ENCODE results near the gene CREBBP.
"Not testable (repeated sequence)": the region's sequence is repeated elsewhere in the genome, so short reads cannot be mapped to it uniquely, and the experiment has no call there.

CREBBP gene

DNA sequence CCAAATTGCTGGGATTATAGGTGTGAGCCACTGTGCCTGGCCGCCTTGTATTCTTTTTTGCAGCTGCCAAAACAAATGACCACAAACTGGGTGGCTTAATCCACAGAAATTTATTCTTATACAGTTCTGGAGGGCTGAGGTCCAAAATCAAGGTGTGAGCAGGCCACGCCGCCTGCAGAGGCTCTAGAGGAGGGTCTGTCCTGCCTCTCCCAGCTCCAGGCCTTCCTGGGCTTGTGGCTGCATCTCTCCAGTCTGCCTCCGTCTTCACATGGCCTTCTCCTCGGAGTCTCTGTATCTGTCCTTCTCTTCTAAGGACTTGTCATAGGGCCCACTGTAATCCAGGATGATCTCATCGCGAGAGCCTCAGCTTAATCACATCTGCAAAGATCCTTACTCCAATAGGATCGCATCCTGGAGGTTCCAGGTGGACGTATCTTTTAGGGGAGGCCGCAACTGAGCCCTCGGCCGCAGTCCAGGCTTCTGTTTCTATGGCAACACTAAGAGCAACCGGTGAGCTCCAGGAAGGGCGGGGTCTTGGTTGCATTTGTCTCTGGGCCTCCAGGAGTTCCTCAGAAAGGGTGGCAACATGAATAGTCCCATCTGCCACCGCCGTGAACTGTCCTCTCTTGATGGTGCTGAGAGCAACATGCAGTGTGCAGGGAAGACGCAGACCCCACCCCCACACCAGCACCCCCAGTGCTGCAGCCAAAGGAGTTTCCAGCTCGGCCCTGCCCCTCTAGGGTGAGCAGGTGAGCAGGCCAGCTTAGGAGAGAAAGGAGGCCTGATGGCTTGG, 29.5 kb upstream of the CREBBP start:
- H3K27ac ChIP-seq (ENCODE audit: low read depth, low read length) = no peak overlapping the region
- no peaks in the 10 kb centered on the region for H3K4me1 ChIP-seq (ENCODE audit: control insufficient read depth in 1 of 2, insufficient read depth in 2 of 2, low read length in 2 of 2)
- no peak overlapping the region for H3K4me3 ChIP-seq (ENCODE audit: low read depth in 1 of 2, low read length in 2 of 2)
- no peak overlapping the region for H3K9ac ChIP-seq (ENCODE audit: low read depth in 1 of 2, low read length in 2 of 2)
- H3K27me3 ChIP-seq (ENCODE audit: control insufficient read depth in 1 of 2, insufficient read depth in 2 of 2, low read length in 2 of 2) = no peaks in the 10 kb centered on the region
- H3K36me3 ChIP-seq (ENCODE audit: control insufficient read depth in 1 of 2, insufficient read depth in 2 of 2, low read length in 2 of 2) = no peaks in the 10 kb centered on the region
- no peaks in the 10 kb centered on the region for H3K9me3 ChIP-seq (ENCODE audit: control insufficient read depth in 1 of 2, low read length in 2 of 2)

DNA sequence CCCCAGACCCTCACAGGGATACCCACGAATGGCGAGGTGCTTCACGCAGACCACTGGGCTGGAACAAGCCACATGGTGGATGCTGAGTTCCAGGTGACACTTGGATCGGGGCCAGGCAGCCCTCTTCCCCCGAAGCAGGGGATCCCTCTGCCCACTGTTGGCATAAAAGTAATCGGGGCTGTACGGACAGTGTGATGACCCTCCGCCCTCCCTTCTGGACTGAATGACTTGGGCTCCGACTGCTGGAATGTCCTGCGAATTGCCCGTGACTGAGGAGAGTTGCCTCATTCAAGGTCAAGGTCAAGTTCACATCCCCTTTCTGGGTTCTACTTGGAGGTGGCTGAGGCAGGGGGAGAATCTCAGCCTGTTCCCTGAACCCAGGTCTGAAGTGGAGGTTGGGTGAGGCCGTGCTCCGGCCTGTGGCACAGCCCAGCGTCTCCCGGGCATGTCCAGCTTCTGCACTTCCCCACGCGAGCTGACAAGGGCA, 28.5 kb upstream of the CREBBP start:
- Histone ChIP-seq H3K27ac (ENCODE audit: low read depth, low read length) (no peak overlapping the region), H3K4me3 (ENCODE audit: low read depth in 1 of 2, low read length in 2 of 2) (no peak overlapping the region), H3K4me1 (ENCODE audit: control insufficient read depth in 1 of 2, insufficient read depth in 2 of 2, low read length in 2 of 2) (no peaks in the 10 kb centered on the region)

DNA sequence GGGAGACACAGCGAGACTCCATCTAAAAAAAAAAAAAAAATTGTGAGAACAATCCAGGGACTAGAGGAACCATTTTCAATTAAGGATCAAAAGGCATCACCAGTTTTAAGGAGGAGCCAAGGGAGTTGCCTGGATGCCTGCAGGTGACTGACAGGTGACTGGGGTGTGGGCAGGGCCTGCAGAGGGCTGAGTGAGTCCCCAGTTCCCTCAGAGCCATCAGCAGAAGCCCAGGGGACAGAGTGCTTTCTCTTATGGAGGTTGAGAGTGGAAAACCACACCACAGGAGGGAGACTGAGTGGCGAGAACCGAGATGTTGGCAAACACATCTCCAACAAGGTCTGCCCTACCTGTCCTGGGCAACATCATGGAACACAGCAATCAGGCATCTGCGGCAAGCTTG, 27.1 kb upstream of the CREBBP start:
- H3K4me1 ChIP-seq (ENCODE audit: control insufficient read depth in 1 of 2, insufficient read depth in 2 of 2, low read length in 2 of 2) = no peaks in the 10 kb centered on the region
- no peak overlapping the region for H3K27ac ChIP-seq (ENCODE audit: low read depth, low read length)
- no peaks in the 10 kb centered on the region for H3K36me3 ChIP-seq (ENCODE audit: control insufficient read depth in 1 of 2, insufficient read depth in 2 of 2, low read length in 2 of 2)
- H3K27me3 ChIP-seq (ENCODE audit: control insufficient read depth in 1 of 2, insufficient read depth in 2 of 2, low read length in 2 of 2) = no peaks in the 10 kb centered on the region
- H3K9ac ChIP-seq (ENCODE audit: low read depth in 1 of 2, low read length in 2 of 2) = no peak overlapping the region
- no peaks in the 10 kb centered on the region for H3K9me3 ChIP-seq (ENCODE audit: control insufficient read depth in 1 of 2, low read length in 2 of 2)
- H3K4me3 ChIP-seq (ENCODE audit: low read depth in 1 of 2, low read length in 2 of 2) = no peak overlapping the region

More for the DNA sequence above, 28.5 kb upstream of the CREBBP start:
- H3K36me3 ChIP-seq (ENCODE audit: control insufficient read depth in 1 of 2, insufficient read depth in 2 of 2, low read length in 2 of 2) = no peaks in the 10 kb centered on the region
- no peaks in the 10 kb centered on the region for H3K27me3 ChIP-seq (ENCODE audit: control insufficient read depth in 1 of 2, insufficient read depth in 2 of 2, low read length in 2 of 2)
- H3K9me3 ChIP-seq (ENCODE audit: control insufficient read depth in 1 of 2, low read length in 2 of 2) = no peaks in the 10 kb centered on the region
- no peak overlapping the region for H3K9ac ChIP-seq (ENCODE audit: low read depth in 1 of 2, low read length in 2 of 2)

DNA sequence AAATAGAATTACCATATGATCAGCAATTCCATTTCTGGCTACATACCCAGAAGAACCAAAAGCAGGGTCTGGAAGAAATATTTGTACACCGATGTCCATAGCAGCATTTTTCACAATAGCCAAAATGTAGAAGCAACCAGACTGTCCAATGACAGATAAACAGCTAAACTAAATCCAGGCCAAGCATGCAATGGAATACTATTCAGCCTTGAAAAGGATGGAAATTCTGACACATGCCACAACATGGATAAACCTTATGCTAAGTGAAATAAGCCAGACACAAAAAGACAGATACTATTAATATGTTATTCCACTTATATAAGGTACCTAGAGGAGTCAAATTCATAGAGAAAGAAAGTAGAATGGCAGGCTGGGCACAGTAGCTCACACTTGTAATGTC, 25.9 kb upstream of the CREBBP start:
- H3K36me3 ChIP-seq (ENCODE audit: control insufficient read depth in 1 of 2, insufficient read depth in 2 of 2, low read length in 2 of 2) = no peaks in the 10 kb centered on the region
- no peaks in the 10 kb centered on the region for H3K9me3 ChIP-seq (ENCODE audit: control insufficient read depth in 1 of 2, low read length in 2 of 2)
- no peaks in the 10 kb centered on the region for H3K27me3 ChIP-seq (ENCODE audit: control insufficient read depth in 1 of 2, insufficient read depth in 2 of 2, low read length in 2 of 2)
- no peaks in the 10 kb centered on the region for H3K4me1 ChIP-seq (ENCODE audit: control insufficient read depth in 1 of 2, insufficient read depth in 2 of 2, low read length in 2 of 2)
- no peak overlapping the region for H3K27ac ChIP-seq (ENCODE audit: low read depth, low read length)
- no peak overlapping the region for H3K4me3 ChIP-seq (ENCODE audit: low read depth in 1 of 2, low read length in 2 of 2)
- no peak overlapping the region for H3K9ac ChIP-seq (ENCODE audit: low read depth in 1 of 2, low read length in 2 of 2)

DNA sequence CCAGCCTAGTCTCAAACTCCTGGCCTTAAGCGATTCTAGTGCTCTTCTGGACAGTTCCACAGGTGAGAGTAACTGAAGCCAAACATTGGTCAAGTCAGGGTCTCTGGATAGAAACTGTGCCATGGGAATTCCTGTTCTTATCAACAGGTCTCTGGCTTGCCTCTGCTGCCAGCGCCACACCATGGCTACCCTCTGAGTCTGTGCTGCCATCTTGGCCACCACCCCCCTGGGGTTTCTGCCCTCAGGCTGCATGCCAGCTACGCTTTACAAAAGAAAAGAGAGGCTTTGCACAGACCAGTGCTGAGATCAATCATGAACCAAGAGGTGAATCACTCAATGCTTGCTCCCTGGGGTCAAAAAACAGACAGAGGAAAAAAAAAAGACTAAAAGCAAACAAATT, 24.4 kb upstream of the CREBBP start:
- no peaks in the 10 kb centered on the region for H3K9me3 ChIP-seq (ENCODE audit: control insufficient read depth in 1 of 2, low read length in 2 of 2)
- no peak overlapping the region for H3K9ac ChIP-seq (ENCODE audit: low read depth in 1 of 2, low read length in 2 of 2)
- no peak overlapping the region for H3K4me3 ChIP-seq (ENCODE audit: low read depth in 1 of 2, low read length in 2 of 2)
- H3K27ac ChIP-seq (ENCODE audit: low read depth, low read length) = no peak overlapping the region
- H3K4me1 ChIP-seq (ENCODE audit: control insufficient read depth in 1 of 2, insufficient read depth in 2 of 2, low read length in 2 of 2) = no peaks in the 10 kb centered on the region
- no peaks in the 10 kb centered on the region for H3K36me3 ChIP-seq (ENCODE audit: control insufficient read depth in 1 of 2, insufficient read depth in 2 of 2, low read length in 2 of 2)
- no peaks in the 10 kb centered on the region for H3K27me3 ChIP-seq (ENCODE audit: control insufficient read depth in 1 of 2, insufficient read depth in 2 of 2, low read length in 2 of 2)

DNA sequence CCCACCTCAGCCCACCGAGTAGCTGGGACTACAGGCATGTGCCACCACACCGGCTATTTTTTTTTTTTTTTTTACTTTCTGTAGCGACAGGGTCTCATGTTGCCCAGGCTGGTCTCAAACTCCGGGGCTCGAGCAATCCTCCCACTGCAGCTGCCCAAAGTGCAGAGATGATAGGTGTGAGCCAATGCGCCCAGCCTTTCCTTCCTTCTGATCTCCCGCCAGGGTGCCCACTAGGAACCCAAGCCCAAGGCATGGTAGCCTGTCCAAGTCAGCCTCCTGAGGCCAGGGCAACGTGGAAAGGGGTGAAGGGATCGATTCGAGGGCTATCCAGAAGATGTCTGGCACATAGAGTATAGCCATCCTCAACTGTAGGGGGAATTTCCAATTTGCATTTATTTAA, 9.6 kb upstream of the CREBBP start:
- H3K9ac ChIP-seq (ENCODE audit: low read depth in 1 of 2, low read length in 2 of 2) = no peak overlapping the region
- no peak overlapping the region for H3K27ac ChIP-seq (ENCODE audit: low read depth, low read length)
- H3K36me3 ChIP-seq (ENCODE audit: control insufficient read depth in 1 of 2, insufficient read depth in 2 of 2, low read length in 2 of 2) = no peaks in the 10 kb centered on the region
- no peaks in the 10 kb centered on the region for H3K27me3 ChIP-seq (ENCODE audit: control insufficient read depth in 1 of 2, insufficient read depth in 2 of 2, low read length in 2 of 2)
- no peaks in the 10 kb centered on the region for H3K9me3 ChIP-seq (ENCODE audit: control insufficient read depth in 1 of 2, low read length in 2 of 2)
- H3K4me3 ChIP-seq (ENCODE audit: low read depth in 1 of 2, low read length in 2 of 2) = no peak overlapping the region
- no peaks in the 10 kb centered on the region for H3K4me1 ChIP-seq (ENCODE audit: control insufficient read depth in 1 of 2, insufficient read depth in 2 of 2, low read length in 2 of 2)

DNA sequence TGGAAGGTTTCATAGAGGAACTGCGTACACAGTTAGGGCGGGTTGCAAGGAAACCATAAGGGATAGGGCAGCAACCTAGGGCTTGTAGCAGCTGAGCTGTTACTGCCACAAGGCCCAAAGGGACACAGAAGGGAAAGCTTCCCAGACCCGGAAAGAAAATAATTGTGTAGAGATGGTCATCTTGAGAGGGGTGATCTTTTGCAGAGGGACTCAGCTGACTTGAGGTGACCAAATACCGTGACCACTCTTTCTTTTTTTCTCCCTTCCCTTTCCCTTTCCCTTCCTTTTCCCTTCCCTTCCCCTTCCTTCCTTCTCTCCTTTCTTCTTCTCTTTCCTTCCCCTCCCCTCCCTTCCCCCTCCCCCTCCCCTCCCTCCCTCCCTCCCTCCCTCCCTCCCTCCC, 8.5 kb upstream of the CREBBP start:
- Histone ChIP-seq H3K9me3 (ENCODE audit: control insufficient read depth in 1 of 2, low read length in 2 of 2) (no peaks in the 10 kb centered on the region), H3K4me1 (ENCODE audit: control insufficient read depth in 1 of 2, insufficient read depth in 2 of 2, low read length in 2 of 2) (no peaks in the 10 kb centered on the region), H3K27ac (ENCODE audit: low read depth, low read length) (no peak overlapping the region), H3K9ac (ENCODE audit: low read depth in 1 of 2, low read length in 2 of 2) (no peak overlapping the region), H3K27me3 (ENCODE audit: control insufficient read depth in 1 of 2, insufficient read depth in 2 of 2, low read length in 2 of 2) (no peaks in the 10 kb centered on the region), H3K4me3 (ENCODE audit: low read depth in 1 of 2, low read length in 2 of 2) (no peak overlapping the region), H3K36me3 (ENCODE audit: control insufficient read depth in 1 of 2, insufficient read depth in 2 of 2, low read length in 2 of 2) (no peaks in the 10 kb centered on the region)

DNA sequence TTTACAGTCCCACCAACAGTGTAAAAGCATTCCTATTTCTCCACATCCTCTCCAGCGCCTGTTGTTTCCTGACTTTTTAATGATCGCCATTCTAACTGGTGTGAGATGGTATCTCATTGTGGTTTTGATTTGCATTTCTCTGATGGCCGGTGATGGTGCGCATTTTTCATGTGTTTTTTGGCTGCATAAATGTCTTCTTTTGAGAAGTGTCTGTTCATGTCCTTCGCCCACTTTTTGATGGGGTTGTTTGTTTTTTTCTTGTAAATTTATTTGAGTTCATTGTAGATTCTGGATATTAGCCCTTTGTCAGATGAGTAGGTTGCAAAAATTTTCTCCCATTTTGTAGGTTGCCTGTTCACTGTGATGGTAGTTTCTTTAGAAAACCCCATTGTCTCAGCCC, 5.5 kb upstream of the CREBBP start:
- not testable (repeated sequence) for H3K4me3 ChIP-seq (ENCODE audit: low read depth in 1 of 2, low read length in 2 of 2); H3K9ac ChIP-seq (ENCODE audit: low read depth in 1 of 2, low read length in 2 of 2); H3K4me1 ChIP-seq (ENCODE audit: control insufficient read depth in 1 of 2, insufficient read depth in 2 of 2, low read length in 2 of 2); H3K27ac ChIP-seq (ENCODE audit: low read depth, low read length); H3K9me3 ChIP-seq (ENCODE audit: control insufficient read depth in 1 of 2, low read length in 2 of 2); H3K27me3 ChIP-seq (ENCODE audit: control insufficient read depth in 1 of 2, insufficient read depth in 2 of 2, low read length in 2 of 2); H3K36me3 ChIP-seq (ENCODE audit: control insufficient read depth in 1 of 2, insufficient read depth in 2 of 2, low read length in 2 of 2)

DNA sequence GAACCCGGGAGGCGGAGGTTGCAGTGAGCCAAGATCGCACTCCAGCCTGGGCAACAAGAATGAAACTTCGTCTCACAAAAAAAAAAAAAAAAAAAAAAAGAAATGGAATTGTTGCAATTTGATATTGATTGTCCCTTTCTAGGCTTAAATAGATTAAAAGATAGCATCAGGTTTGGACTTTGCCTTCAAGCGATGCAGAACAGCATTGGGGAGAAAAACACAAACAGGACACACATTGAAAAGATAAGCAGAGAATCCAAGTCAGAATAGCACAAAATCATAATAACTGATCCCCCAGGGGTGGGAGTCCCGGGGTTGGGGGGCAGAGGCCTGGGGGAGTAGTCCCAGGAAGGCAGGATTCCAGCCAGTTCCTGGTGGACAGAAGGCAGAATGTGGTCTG, 3.9 kb upstream of the CREBBP start:
- Histone ChIP-seq H3K9me3 (ENCODE audit: control insufficient read depth in 1 of 2, low read length in 2 of 2) (no peaks in the 10 kb centered on the region), H3K4me3 (ENCODE audit: low read depth in 1 of 2, low read length in 2 of 2) (no peak overlapping the region), H3K27me3 (ENCODE audit: control insufficient read depth in 1 of 2, insufficient read depth in 2 of 2, low read length in 2 of 2) (no peaks in the 10 kb centered on the region), H3K9ac (ENCODE audit: low read depth in 1 of 2, low read length in 2 of 2) (no peak overlapping the region), H3K27ac (ENCODE audit: low read depth, low read length) (no peak overlapping the region), H3K36me3 (ENCODE audit: control insufficient read depth in 1 of 2, insufficient read depth in 2 of 2, low read length in 2 of 2) (no peaks in the 10 kb centered on the region), H3K4me1 (ENCODE audit: control insufficient read depth in 1 of 2, insufficient read depth in 2 of 2, low read length in 2 of 2) (peaks cover 6 to 8% of the 10 kb centered on the region in 2 donors)

DNA sequence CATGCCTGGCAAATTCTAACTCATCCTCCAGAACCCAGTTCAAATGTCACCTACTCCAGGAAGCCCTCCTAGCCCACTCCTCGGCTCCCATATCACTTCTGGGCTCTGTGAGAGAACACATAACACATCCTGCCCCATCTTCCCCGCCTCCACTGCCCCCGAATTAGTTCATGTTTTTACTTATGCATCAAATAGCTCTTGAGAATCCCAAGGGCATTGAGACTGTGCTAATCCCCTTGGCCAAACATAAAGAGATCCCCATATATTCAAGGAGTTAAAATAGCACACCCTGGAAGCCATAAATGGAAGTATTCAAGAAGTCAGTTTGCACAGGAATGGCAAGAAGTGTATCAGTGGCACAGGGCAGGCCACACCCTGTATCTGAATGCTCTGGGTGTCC, 2.0 kb upstream of the CREBBP start:
- H3K27me3 ChIP-seq (ENCODE audit: control insufficient read depth in 1 of 2, insufficient read depth in 2 of 2, low read length in 2 of 2) = no peaks in the 10 kb centered on the region
- H3K9ac ChIP-seq (ENCODE audit: low read depth in 1 of 2, low read length in 2 of 2) = no peak overlapping the region
- peaks cover 16 to 17% of the 10 kb centered on the region in 2 donors for H3K4me1 ChIP-seq (ENCODE audit: control insufficient read depth in 1 of 2, insufficient read depth in 2 of 2, low read length in 2 of 2)
- H3K27ac ChIP-seq (ENCODE audit: low read depth, low read length) = no peak overlapping the region
- peaks cover 0 to 1% of the 10 kb centered on the region in 2 donors for H3K36me3 ChIP-seq (ENCODE audit: control insufficient read depth in 1 of 2, insufficient read depth in 2 of 2, low read length in 2 of 2)
- no peaks in the 10 kb centered on the region for H3K9me3 ChIP-seq (ENCODE audit: control insufficient read depth in 1 of 2, low read length in 2 of 2)
- H3K4me3 ChIP-seq (ENCODE audit: low read depth in 1 of 2, low read length in 2 of 2) = no peak overlapping the region
